ENCODE measurements around the gene GBP1. TPM values are rescaled to one million over a fixed set of nuclear protein-coding genes. Genes with fewer than 3 reads are reported as not detected.

The GBP1 gene
- total RNA-seq, 4 donors from 2014 or later = 6.6 to 14.0 (median 10.4) TPM

Other genes starting within 250 kb of the GBP1 start
- gene GTF2B, start 173.6 kb downstream of the GBP1 start, total RNA-seq = 10 to 100 TPM; 38.8 to 50.0 (median 40.3) TPM
- gene KYAT3, start 72.6 kb downstream of the GBP1 start, total RNA-seq = 10 to 100 TPM; 16.5 to 34.5 (median 24.3) TPM
- gene RBMXL1, start 72.6 kb downstream of the GBP1 start, total RNA-seq = 10 to 100 TPM in 3 of 4 donors, 1 to 10 TPM in 1; 7.5 to 19.3 (median 13.4) TPM
- 10 to 100 TPM in 1 of 4 donors, 1 to 10 TPM in 3; 5.6 to 16.2 (median 8.3) TPM for gene GBP3, start 42.3 kb downstream of the GBP1 start, total RNA-seq
- 10 to 100 TPM; 63.0 to 83.6 (median 81.8) TPM for gene GBP2, start 60.9 kb upstream of the GBP1 start, total RNA-seq
- not detected for gene GBP7, start 110.8 kb upstream of the GBP1 start, total RNA-seq
- 1 to 10 TPM in 3 of 4 donors, under 1 TPM in 1; 0.46 to 4.6 (median 3.2) TPM for gene GBP4, start 133.7 kb upstream of the GBP1 start, total RNA-seq
- under 1 TPM; 0.13 to 0.65 (median 0.34) TPM for gene GBP5, start 207.7 kb upstream of the GBP1 start, total RNA-seq